PFSK-1 (cell line): ENCODE results near the gene GAPDHS.

Experiments
- POLR2AphosphoS5 ChIP-seq: IDR thresholded peaks from 2 replicates; pipeline ENCODE4 v1.6.1; 2012; ENCODE audit warnings: low read depth, mild to moderate bottlenecking, control low read depth, low read length, moderate library complexity
- SIN3A ChIP-seq: IDR thresholded peaks from 2 replicates; pipeline ENCODE4 v1.6.1; 2012; ENCODE audit warnings: mild to moderate bottlenecking, low read length, moderate library complexity, borderline replicate concordance; ENCODE audit not compliant: insufficient read depth
- TAF1 ChIP-seq: IDR thresholded peaks from 2 replicates; pipeline ENCODE4 v1.6.1; 2012; ENCODE audit warnings: low read length, control low read depth, borderline replicate concordance; ENCODE audit not compliant: insufficient read depth
- TF ChIP-seq, protein P1 (sequence below), 2 experiments: IDR thresholded peaks; 2 replicates each; pipeline versions ENCODE4 v1.6.1 to v1.8.0; 2011 to 2012; ENCODE audit warnings: low read depth in 2 of 2, low read length in 2 of 2, control low read depth in 1 of 2, inconsistent platforms in 1 of 2, mild to moderate bottlenecking in 1 of 2, moderate library complexity in 1 of 2; ENCODE audit not compliant: insufficient read depth in 1 of 2

GRCh38 chr19:35545001-35545854 lies 12.0 kb downstream of the GAPDHS start, which contains the start of gene TMEM147:
- TF ChIP-seq, protein P1, sequence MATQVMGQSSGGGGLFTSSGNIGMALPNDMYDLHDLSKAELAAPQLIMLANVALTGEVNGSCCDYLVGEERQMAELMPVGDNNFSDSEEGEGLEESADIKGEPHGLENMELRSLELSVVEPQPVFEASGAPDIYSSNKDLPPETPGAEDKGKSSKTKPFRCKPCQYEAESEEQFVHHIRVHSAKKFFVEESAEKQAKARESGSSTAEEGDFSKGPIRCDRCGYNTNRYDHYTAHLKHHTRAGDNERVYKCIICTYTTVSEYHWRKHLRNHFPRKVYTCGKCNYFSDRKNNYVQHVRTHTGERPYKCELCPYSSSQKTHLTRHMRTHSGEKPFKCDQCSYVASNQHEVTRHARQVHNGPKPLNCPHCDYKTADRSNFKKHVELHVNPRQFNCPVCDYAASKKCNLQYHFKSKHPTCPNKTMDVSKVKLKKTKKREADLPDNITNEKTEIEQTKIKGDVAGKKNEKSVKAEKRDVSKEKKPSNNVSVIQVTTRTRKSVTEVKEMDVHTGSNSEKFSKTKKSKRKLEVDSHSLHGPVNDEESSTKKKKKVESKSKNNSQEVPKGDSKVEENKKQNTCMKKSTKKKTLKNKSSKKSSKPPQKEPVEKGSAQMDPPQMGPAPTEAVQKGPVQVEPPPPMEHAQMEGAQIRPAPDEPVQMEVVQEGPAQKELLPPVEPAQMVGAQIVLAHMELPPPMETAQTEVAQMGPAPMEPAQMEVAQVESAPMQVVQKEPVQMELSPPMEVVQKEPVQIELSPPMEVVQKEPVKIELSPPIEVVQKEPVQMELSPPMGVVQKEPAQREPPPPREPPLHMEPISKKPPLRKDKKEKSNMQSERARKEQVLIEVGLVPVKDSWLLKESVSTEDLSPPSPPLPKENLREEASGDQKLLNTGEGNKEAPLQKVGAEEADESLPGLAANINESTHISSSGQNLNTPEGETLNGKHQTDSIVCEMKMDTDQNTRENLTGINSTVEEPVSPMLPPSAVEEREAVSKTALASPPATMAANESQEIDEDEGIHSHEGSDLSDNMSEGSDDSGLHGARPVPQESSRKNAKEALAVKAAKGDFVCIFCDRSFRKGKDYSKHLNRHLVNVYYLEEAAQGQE (IDR thresholded peaks at IDR 0.05; ENCODE audit: insufficient read depth in 1 of 2, low read depth in 2 of 2, low read length in 2 of 2): no peak
- TF ChIP-seq TAF1 (no peak), POLR2AphosphoS5 (peak; percentile 72), SIN3A (peak; percentile 52; the same call in 1 of the 2 replicates)
